GM18951 (cell line): ENCODE data around the gene SH3GL2.

Experiments used
- POLR2A ChIP-seq: IDR thresholded peaks from 4 replicates; pipeline ENCODE4 v1.6.1; 2011; ENCODE audit warnings: mild to moderate bottlenecking; ENCODE audit not compliant: insufficient read length, insufficient read depth; ENCODE audit errors: extremely low read depth
- in situ Hi-C: fragments of 300-500 bp; cut with MboI; formaldehyde crosslinking; loops from one replicate; pipeline ENCODE4 v1.12.0; 2022; ENCODE audit warnings: low sequenced_read_pairs, mixed read lengths, inconsistent platforms; ENCODE audit not compliant: unreplicated experiment

The SH3GL2 gene

GRCh38 chr9:17829812-17830385 is 251.0 kb downstream of the SH3GL2 start:
- in situ Hi-C loops, result no loop called here
- no peak for TF ChIP-seq POLR2A

GRCh38 chr9:17832812-17833211 is 253.9 kb downstream of the SH3GL2 start:
- TF ChIP-seq POLR2A, result no peak
- in situ Hi-C loops, result no loop called here

GRCh38 chr9:17833846-17834245 is 255.0 kb downstream of the SH3GL2 start:
- in situ Hi-C loops, result no loop called here
- TF ChIP-seq POLR2A, result no peak

GRCh38 chr9:17837965-17838364 is 259.1 kb downstream of the SH3GL2 start:
- no peak for TF ChIP-seq POLR2A

GRCh38 chr9:17839776-17840175 is 260.9 kb downstream of the SH3GL2 start:
- in situ Hi-C loops, result no loop called here
- no peak for TF ChIP-seq POLR2A

More at GRCh38 chr9:17837965-17838364, 259.1 kb downstream of the SH3GL2 start:
- in situ Hi-C loops, result no loop called here

GRCh38 chr9:17843236-17843635 is 264.4 kb downstream of the SH3GL2 start:
- in situ Hi-C loops, result no loop called here
- no peak for TF ChIP-seq POLR2A
